Ovary (tissue), 9 donors: ENCODE results near the gene NAALADL2. TPM values are rescaled to one million over a fixed set of nuclear protein-coding genes. Genes with fewer than 3 reads are reported as not detected.

Experiments
- DNase-seq, 5 donors: peaks; one replicate each; pipeline ENCODE4 v3.0.0-alpha.2; 2019 to 2020
- H3K27ac ChIP-seq, 2 donors: fragments of 200-600 bp; one replicate each; pipeline versions ENCODE4 v1.5.1 to v1.8.0; 2019 to 2022
- H3K27me3 ChIP-seq: fragments of 200-600 bp; one replicate; pipeline ENCODE4 v1.8.0; 2022
- H3K36me3 ChIP-seq: fragments of 200-600 bp; sonication (generic); one replicate; pipeline ENCODE4 v1.5.1; 2019
- H3K4me1 ChIP-seq: one replicate; pipeline ENCODE4 v1.8.1; 2013; ENCODE audit warnings: mild to moderate bottlenecking, moderate library complexity; ENCODE audit not compliant: insufficient read depth
- H3K4me3 ChIP-seq: fragments of 200-600 bp; sonication (generic); one replicate; pipeline ENCODE4 v1.5.1; 2017
- H3K9me3 ChIP-seq, 2 donors: fragments of 200-600 bp in 1 of 2; sonication (generic) in 1 of 2; one replicate each; pipeline versions ENCODE4 v1.5.1 to v1.8.1; 2013 to 2019; ENCODE audit warnings: mild to moderate bottlenecking in 1 of 2, moderate library complexity in 1 of 2
- EP300 ChIP-seq: sonication (generic); formaldehyde crosslinking; IDR thresholded peaks from one replicate; pipeline ENCODE4 v1.6.1; 2017; ENCODE audit warnings: antibody characterized with exemption
- POLR2A ChIP-seq: fragments of 450-650 bp; IDR thresholded peaks from one replicate; pipeline ENCODE4 v1.6.1; 2017; ENCODE audit warnings: antibody characterized with exemption, mild to moderate bottlenecking, moderate library complexity
- WGBS, 3 donors: extraction: QIAGEN DNeasy Blood & Tissue Kit in 1 of 3; methylation state at CpG; one replicate each; pipeline versions ENCODE4 v1.1.5 to v1.1.7; 2013 to 2017; 5-methylcytosine and 5-hydroxymethylcytosine counted together
- intact Hi-C, 4 donors: fragments of 100-400 bp; cut with DNase I; formaldehyde crosslinking; loops; one replicate each; pipeline versions ENCODE4 v1.11.0 to v1.15.1; 2022 to 2023
- polyA plus RNA-seq, 2 donors: library from polyadenylated mRNA; stranded (reverse); fragments of 200-250 nt in 1 of 2; fragments of 350-450 nt in 1 of 2; fragmentation: Illumina TruSeq in 1 of 2; extraction: RNeasy Lipid Tissue Mini Kit (QIAGEN cat#74804) in 1 of 2; gene quantifications; one replicate each; pipeline ENCODE4 v1.2.3, GENCODE V29; 2013 to 2014
- total RNA-seq, 7 donors: library from RNA; depleted of rRNA in 2 of 7; stranded (reverse); fragments of >200 nt in 2 of 7; fragmentation: NEBNext Ultra II Directional in 3 of 7; extraction: Animal tissue kit (Norgen Biotek cat#: 25700) in 3 of 7; gene quantifications; one replicate each; pipeline versions ENCODE4 v1.1.0 to v1.2.4, GENCODE V29; 2016 to 2023
- TF ChIP-seq, protein P1 (sequence below), 3 donors: fragments of 450-650 bp in 2 of 3; fragments of 200-600 bp in 1 of 3; IDR thresholded peaks; one replicate each; pipeline versions ENCODE4 v1.5.1 to v1.8.0; 2016 to 2022; ENCODE audit warnings: antibody characterized with exemption in 3 of 3, mild to moderate bottlenecking in 1 of 3
- donor health status: DM: no; HTN: no; CAD: no; lungs with moderate emphysema.
- donor health status: DM: no; HTN: no; CAD: no.
- donor health status: Bipolar disorder and iron deficiency.
- donor health status: DM: yes; HTN: yes; CAD: no.
- donor health status: DM: no; HTN: no; CAD: no.
- donor health status: DM: yes; HTN: yes; CAD: no.

The NAALADL2 gene
- total and polyA plus RNA-seq, 9 donors, result 2.3 to 29.3 (median 15.2) TPM

GRCh38 chr3:175741951-175742350 lies 882.8 kb downstream of the NAALADL2 start:
- Histone ChIP-seq H3K4me1 (no peaks in the 10 kb centered on the region), H3K27me3 (no peaks in the 10 kb centered on the region), H3K27ac (no peak overlapping the region), H3K36me3 (no peaks in the 10 kb centered on the region), H3K4me3 (no peak overlapping the region), H3K9me3 (no peaks in the 10 kb centered on the region)
- WGBS, 3 donors, result 91 to 98% (median 94%) methylated on average over 4 of the region's 4 CpGs
- TF ChIP-seq EP300, result no peak
- TF ChIP-seq, protein P1, sequence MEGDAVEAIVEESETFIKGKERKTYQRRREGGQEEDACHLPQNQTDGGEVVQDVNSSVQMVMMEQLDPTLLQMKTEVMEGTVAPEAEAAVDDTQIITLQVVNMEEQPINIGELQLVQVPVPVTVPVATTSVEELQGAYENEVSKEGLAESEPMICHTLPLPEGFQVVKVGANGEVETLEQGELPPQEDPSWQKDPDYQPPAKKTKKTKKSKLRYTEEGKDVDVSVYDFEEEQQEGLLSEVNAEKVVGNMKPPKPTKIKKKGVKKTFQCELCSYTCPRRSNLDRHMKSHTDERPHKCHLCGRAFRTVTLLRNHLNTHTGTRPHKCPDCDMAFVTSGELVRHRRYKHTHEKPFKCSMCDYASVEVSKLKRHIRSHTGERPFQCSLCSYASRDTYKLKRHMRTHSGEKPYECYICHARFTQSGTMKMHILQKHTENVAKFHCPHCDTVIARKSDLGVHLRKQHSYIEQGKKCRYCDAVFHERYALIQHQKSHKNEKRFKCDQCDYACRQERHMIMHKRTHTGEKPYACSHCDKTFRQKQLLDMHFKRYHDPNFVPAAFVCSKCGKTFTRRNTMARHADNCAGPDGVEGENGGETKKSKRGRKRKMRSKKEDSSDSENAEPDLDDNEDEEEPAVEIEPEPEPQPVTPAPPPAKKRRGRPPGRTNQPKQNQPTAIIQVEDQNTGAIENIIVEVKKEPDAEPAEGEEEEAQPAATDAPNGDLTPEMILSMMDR (IDR thresholded peaks at IDR 0.05), result no peak
- TF ChIP-seq POLR2A, result no peak
- intact Hi-C loops, result no loop called here
- no peak for DNase-seq

GRCh38 chr3:175743733-175744400 lies 884.7 kb downstream of the NAALADL2 start:
- TF ChIP-seq POLR2A (no peak), EP300 (no peak)
- TF ChIP-seq, protein P1 (IDR thresholded peaks at IDR 0.05), result no peak
- Histone ChIP-seq H3K27ac (no peak overlapping the region), H3K36me3 (no peaks in the 10 kb centered on the region), H3K27me3 (no peaks in the 10 kb centered on the region), H3K4me3 (no peak overlapping the region), H3K9me3 (no peaks in the 10 kb centered on the region), H3K4me1 (no peaks in the 10 kb centered on the region)
- WGBS, 3 donors, result 91 to 96% (median 94%) methylated on average over 5 of the region's 5 CpGs
- DNase-seq, result no peak
- intact Hi-C loops, result no loop called here

- no peaks in the 10 kb centered on the region for H3K27me3 ChIP-seq
- H3K4me3 ChIP-seq, result no peak overlapping the region
These were observed 887.2 kb downstream of the NAALADL2 start for GRCh38 chr3:175746308-175746707.

DNA sequence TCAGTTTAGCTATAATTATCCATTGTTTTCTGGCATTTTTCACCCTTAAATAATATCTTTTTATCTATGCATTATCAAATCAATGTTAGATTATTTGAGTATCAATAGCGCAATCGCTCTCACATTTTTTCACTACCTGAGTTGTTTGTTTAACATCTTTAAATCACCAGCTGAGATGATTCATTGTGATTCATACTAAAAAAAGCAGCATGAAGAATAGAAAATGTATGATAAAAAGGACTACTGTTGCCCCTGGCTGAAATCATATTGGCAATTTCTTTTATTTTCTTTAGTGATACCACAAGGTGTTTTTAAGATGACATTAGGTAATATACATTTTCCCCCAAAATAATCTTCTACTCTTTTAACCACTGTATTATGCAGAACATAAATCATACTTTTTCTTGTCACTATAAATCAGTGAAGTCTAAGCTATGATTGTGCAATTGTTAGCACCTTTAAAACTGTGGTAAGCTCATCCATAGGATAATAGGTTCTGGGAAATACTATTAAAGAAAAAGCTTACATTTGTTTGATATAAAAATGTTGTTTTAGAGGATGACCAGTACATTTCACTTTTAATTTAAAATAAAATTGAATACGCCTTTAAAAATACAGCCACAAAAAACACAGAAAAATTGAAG lies 889.1 kb downstream of the NAALADL2 start:
- intact Hi-C loops, result no loop called here
- Histone ChIP-seq H3K27me3 (no peaks in the 10 kb centered on the region), H3K36me3 (no peaks in the 10 kb centered on the region), H3K4me1 (no peaks in the 10 kb centered on the region), H3K27ac (no peak overlapping the region), H3K9me3 (no peaks in the 10 kb centered on the region), H3K4me3 (no peak overlapping the region)
- 92 to 99% (median 97%) methylated on average over 3 of the region's 3 CpGs for WGBS, 3 donors
- no peak for DNase-seq
- TF ChIP-seq, protein P1 (IDR thresholded peaks at IDR 0.05), result no peak
- TF ChIP-seq POLR2A, result no peak
- no peak for TF ChIP-seq EP300

More at GRCh38 chr3:175746308-175746707, 887.2 kb downstream of the NAALADL2 start:
- no peak for DNase-seq
- intact Hi-C loops, result no loop called here
- TF ChIP-seq, protein P1 (IDR thresholded peaks at IDR 0.05), result no peak
- no peak for TF ChIP-seq EP300
- no peak for TF ChIP-seq POLR2A
- Histone ChIP-seq H3K36me3 (no peaks in the 10 kb centered on the region), H3K4me1 (no peaks in the 10 kb centered on the region), H3K27ac (no peak overlapping the region), H3K9me3 (no peaks in the 10 kb centered on the region)
- 73 to 93% (median 92%) methylated on average over 2 of the region's 2 CpGs for WGBS, 3 donors
